GM23338 (cell line): ENCODE measurements around the gene SYK. TPM values are rescaled to one million over a fixed set of nuclear protein-coding genes. Genes with fewer than 3 reads are reported as not detected.

Source experiments
- ATAC-seq: fragments of 200-7000 bp; cut with Tn5 transposase; 3 replicates; pipeline ENCODE4 v1.9.1; 2020
- DNase-seq: peaks from one replicate; pipeline ENCODE4 v3.0.0-alpha.2; 2015; ENCODE audit warnings: low spot score
- H2AFZ ChIP-seq: fragments of 200-600 bp; sonication (generic); 2 replicates; pipeline ENCODE4 v1.8.0; 2016; ENCODE audit warnings: antibody characterized with exemption, mild to moderate bottlenecking, moderate library complexity
- H3F3A ChIP-seq: fragments of 200-600 bp; sonication (generic); replicated peaks from 2 replicates; pipeline ENCODE4 v1.8.0; 2017; ENCODE audit warnings: antibody characterized with exemption, mixed run types, low read depth
- H3K27ac ChIP-seq: fragments of 200-600 bp; sonication (generic); 2 replicates; pipeline ENCODE4 v1.6.1; 2016; ENCODE audit warnings: low read depth
- H3K27me3 ChIP-seq: fragments of 200-600 bp; sonication (generic); 2 replicates; pipeline ENCODE4 v1.8.0; 2016; ENCODE audit warnings: mild to moderate bottlenecking, mixed run types, moderate library complexity; ENCODE audit not compliant: insufficient read depth
- H3K36me3 ChIP-seq: fragments of 200-600 bp; sonication (generic); 2 replicates; pipeline ENCODE4 v1.8.0; 2016; ENCODE audit warnings: mild to moderate bottlenecking; ENCODE audit not compliant: insufficient read depth
- H3K4me1 ChIP-seq: fragments of 200-600 bp; sonication (generic); 2 replicates; pipeline ENCODE4 v1.8.0; 2016; ENCODE audit warnings: mild to moderate bottlenecking, moderate library complexity; ENCODE audit not compliant: insufficient read depth
- H3K4me2 ChIP-seq: fragments of 200-600 bp; sonication (generic); 2 replicates; pipeline ENCODE4 v1.7.1; 2017; ENCODE audit warnings: mixed run types
- H3K4me3 ChIP-seq: fragments of 200-600 bp; sonication (generic); 2 replicates; pipeline ENCODE4 v1.6.1; 2016; ENCODE audit warnings: mixed run types
- H3K79me2 ChIP-seq: fragments of 200-600 bp; sonication (generic); replicated peaks from 2 replicates; pipeline ENCODE4 v1.8.0; 2017; ENCODE audit warnings: mild to moderate bottlenecking; ENCODE audit not compliant: insufficient read depth
- H3K9me2 ChIP-seq: fragments of 200-600 bp; sonication (generic); 2 replicates; pipeline ENCODE4 v1.8.0; 2017; ENCODE audit not compliant: insufficient read depth
- H4K20me1 ChIP-seq: fragments of 200-600 bp; sonication (generic); replicated peaks from 2 replicates; pipeline ENCODE4 v1.8.0; 2017; ENCODE audit warnings: mild to moderate bottlenecking; ENCODE audit not compliant: insufficient read depth
- H3K27ac Mint-ChIP-seq: 2 replicates; pipeline ENCODE4 v1.8.0; 2020; ENCODE audit warnings: inconsistent platforms, mild to moderate bottlenecking, moderate library complexity, mixed read lengths
- H3K27me3 Mint-ChIP-seq: 3 replicates; pipeline ENCODE4 v1.8.0; 2022; ENCODE audit warnings: low read depth, mild to moderate bottlenecking, moderate library complexity, mixed read lengths, inconsistent platforms; ENCODE audit not compliant: insufficient read depth, poor library complexity
- H3K36me3 Mint-ChIP-seq: 3 replicates; pipeline ENCODE4 v1.8.0; 2021; ENCODE audit warnings: low read depth, mild to moderate bottlenecking, inconsistent platforms, moderate library complexity, mixed read lengths
- H3K4me1 Mint-ChIP-seq: 3 replicates; pipeline ENCODE4 v1.8.0; 2020; ENCODE audit warnings: mild to moderate bottlenecking, inconsistent platforms, mixed read lengths
- H3K4me3 Mint-ChIP-seq: 3 replicates; pipeline ENCODE4 v1.8.0; 2021; ENCODE audit warnings: moderate library complexity, mild to moderate bottlenecking, inconsistent platforms, mixed read lengths
- H3K9me3 Mint-ChIP-seq: 3 replicates; pipeline ENCODE4 v1.8.0; 2020; ENCODE audit warnings: moderate library complexity, mild to moderate bottlenecking, inconsistent platforms, mixed read lengths
- CREB1 ChIP-seq: fragments of 250-450 bp; sonication (Bioruptor Pico); IDR thresholded peaks from 2 replicates; pipeline ENCODE4 v1.5.0; 2020; ENCODE audit warnings: low read depth, mild to moderate bottlenecking, moderate library complexity
- ETS1 ChIP-seq: IDR thresholded peaks from 2 replicates; pipeline ENCODE4 v1.6.1; 2016; ENCODE audit warnings: antibody characterized with exemption
- EZH2 ChIP-seq: fragments of 200-600 bp; sonication (generic); IDR thresholded peaks from one replicate; pipeline ENCODE4 v1.8.0; 2017; ENCODE audit warnings: antibody characterized with exemption, mild to moderate bottlenecking, low read depth; ENCODE audit not compliant: unreplicated experiment
- EZH2phosphoT487 ChIP-seq: fragments of 200-600 bp; sonication (generic); IDR thresholded peaks from one replicate; pipeline ENCODE4 v1.8.1; 2018; ENCODE audit warnings: antibody characterized with exemption; ENCODE audit not compliant: unreplicated experiment
- JUNB ChIP-seq: IDR thresholded peaks from one replicate; pipeline ENCODE4 v1.6.1; 2016; ENCODE audit warnings: antibody characterized with exemption; ENCODE audit not compliant: unreplicated experiment
- REST ChIP-seq: IDR thresholded peaks from one replicate; pipeline ENCODE4 v1.6.1; 2018; ENCODE audit warnings: antibody characterized with exemption; ENCODE audit not compliant: unreplicated experiment
- STAT1 ChIP-seq: IDR thresholded peaks from one replicate; pipeline ENCODE4 v1.6.1; 2016; ENCODE audit warnings: antibody characterized with exemption; ENCODE audit not compliant: unreplicated experiment
- ZNF114 ChIP-seq: fragments of 250-450 bp; sonication (Bioruptor Pico); IDR thresholded peaks from 2 replicates; pipeline ENCODE4 v1.5.0; 2020; ENCODE audit warnings: mild to moderate bottlenecking, moderate library complexity
- ZNF331 ChIP-seq: fragments of 250-450 bp; sonication (Bioruptor Pico); IDR thresholded peaks from 2 replicates; pipeline ENCODE4 v1.5.0; 2020; ENCODE audit warnings: low read depth, mild to moderate bottlenecking, moderate library complexity
- ZNF462 ChIP-seq: fragments of 250-450 bp; sonication (Bioruptor Pico); IDR thresholded peaks from 2 replicates; pipeline ENCODE4 v1.5.0; 2020; ENCODE audit warnings: mild to moderate bottlenecking, moderate library complexity
- polyA plus RNA-seq: library from polyadenylated mRNA; unstranded; fragments of >200 nt; fragmentation: Nextera tagmentation; extraction: Ambion mirVana; gene quantifications from 2 replicates; pipeline ENCODE4 v1.2.1, GENCODE V29; 2016
- total RNA-seq: library from RNA; depleted of rRNA; stranded (reverse); fragments of >200 nt; shearing (Covaris generic); gene quantifications from 2 replicates; pipeline ENCODE4 v1.2.3, GENCODE V29; 2014

SYK gene
- total and polyA plus RNA-seq, 2 experiments from 2014 or later, result 1.5 to 5.8 TPM

GRCh38 chr9:90921104-90921503 lies 119.5 kb downstream of the SYK start (continued):
- TF ChIP-seq EZH2 (no peak), JUNB (no peak), EZH2phosphoT487 (no peak), ZNF331 (CRISPR knock-in tag) (no peak)

GRCh38 chr9:90921969-90922368 lies 120.3 kb downstream of the SYK start:
- no peaks in the 10 kb centered on the region for H3K9me3 Mint-ChIP-seq
- H3K4me2 ChIP-seq, result no peak overlapping the region
- no peak overlapping the region for H3K4me3 ChIP-seq
- H3F3A ChIP-seq, result no peaks in the 10 kb centered on the region
- no peaks in the 10 kb centered on the region for H3K4me1 ChIP-seq
- H3K79me2 ChIP-seq, result no peaks in the 10 kb centered on the region
- H3K9me2 ChIP-seq, result no peaks in the 10 kb centered on the region
- no peak overlapping the region for H3K4me3 Mint-ChIP-seq
- H3K36me3 Mint-ChIP-seq, result no peaks in the 10 kb centered on the region
- ATAC-seq (no peak), DNase-seq (no peak)
- no peaks in the 10 kb centered on the region for H3K36me3 ChIP-seq
- no peak overlapping the region for H3K27ac Mint-ChIP-seq
- H3K27me3 Mint-ChIP-seq, result no peaks in the 10 kb centered on the region
- no peaks in the 10 kb centered on the region for H4K20me1 ChIP-seq
- no peak overlapping the region; the same call in 1 of the 2 replicates for H2AFZ ChIP-seq
- no peak for TF ChIP-seq ZNF331 (CRISPR knock-in tag)
- TF ChIP-seq REST, result no peak
- TF ChIP-seq EZH2, result no peak
- no peak for TF ChIP-seq ZNF462 (CRISPR knock-in tag)
- TF ChIP-seq ZNF114 (CRISPR knock-in tag), result no peak
- no peak for TF ChIP-seq CREB1 (CRISPR knock-in tag)
- no peak for TF ChIP-seq STAT1
- no peak for TF ChIP-seq JUNB
- no peak for TF ChIP-seq ETS1
- no peaks in the 10 kb centered on the region for H3K4me1 Mint-ChIP-seq
- H3K27me3 ChIP-seq, result no peaks in the 10 kb centered on the region
- H3K27ac ChIP-seq, result no peak overlapping the region
